CD14-positive monocyte (primary cell): Measurements from ENCODE around the gene TMEM214. TPM values are rescaled to one million over a fixed set of nuclear protein-coding genes. Genes with fewer than 3 reads are reported as not detected.

Source experiments
- DNase-seq, 3 donors: peaks; one replicate each; pipeline ENCODE4 v3.0.0-alpha.2; 2011 to 2022
- H2AFZ ChIP-seq: 2 replicates; pipeline ENCODE4 v1.6.0; 2012; ENCODE audit warnings: mild to moderate bottlenecking, low read depth, low read length, inconsistent platforms; ENCODE audit not compliant: insufficient read depth, poor library complexity, severe bottlenecking
- H3K27ac ChIP-seq, 2 donors: 1 replicate in 1 of 2; 2 replicates in 1 of 2; pipeline ENCODE4 v1.5.1; 2012 to 2013; ENCODE audit warnings: low read length in 2 of 2, control low read depth in 1 of 2, inconsistent platforms in 1 of 2, low read depth in 1 of 2, mild to moderate bottlenecking in 1 of 2
- H3K27me3 ChIP-seq, 2 donors: one replicate each; pipeline versions ENCODE4 v1.6.0 to v1.6.1; 2011 to 2013; ENCODE audit warnings: low read length in 2 of 2; ENCODE audit not compliant: control insufficient read depth in 2 of 2, insufficient read depth in 2 of 2
- H3K36me3 ChIP-seq, 2 donors: replicated peaks in 1 of 2; 1 replicate in 1 of 2; 2 replicates in 1 of 2; pipeline versions ENCODE4 v1.5.1 to v1.6.1; 2012 to 2013; ENCODE audit warnings: low read length in 2 of 2, control low read depth in 1 of 2, inconsistent platforms in 1 of 2, mild to moderate bottlenecking in 1 of 2; ENCODE audit not compliant: insufficient read depth in 2 of 2, control insufficient read depth in 1 of 2
- H3K4me1 ChIP-seq, 2 donors: 1 replicate in 1 of 2; 2 replicates in 1 of 2; pipeline versions ENCODE4 v1.5.1 to v1.6.1; 2012 to 2013; ENCODE audit warnings: low read length in 2 of 2, control low read depth in 1 of 2, inconsistent platforms in 1 of 2, mild to moderate bottlenecking in 1 of 2, moderate library complexity in 1 of 2; ENCODE audit not compliant: insufficient read depth in 2 of 2, control insufficient read depth in 1 of 2
- H3K4me2 ChIP-seq: replicated peaks from 2 replicates; pipeline ENCODE3; 2012; ENCODE audit warnings: low read length, moderate library complexity, mild to moderate bottlenecking; ENCODE audit not compliant: poor library complexity, severe bottlenecking; ENCODE audit errors: extremely low read depth
- H3K4me3 ChIP-seq, 3 experiments: fragments of 200-600 bp in 1 of 3; sonication (generic) in 1 of 3; replicated peaks in 1 of 3; 1 replicate in 2 of 3; 2 replicates in 1 of 3; pipeline ENCODE4 v1.5.1; 2011 to 2013; ENCODE audit warnings: low read length in 3 of 3, mild to moderate bottlenecking in 3 of 3, control low read depth in 2 of 3, low read depth in 2 of 3, inconsistent platforms in 1 of 3, moderate library complexity in 1 of 3
- H3K79me2 ChIP-seq: 2 replicates; pipeline ENCODE4 v1.6.0; 2012; ENCODE audit warnings: mild to moderate bottlenecking, control low read depth, inconsistent platforms, low read length, moderate library complexity; ENCODE audit not compliant: insufficient read depth
- H3K9ac ChIP-seq: 2 replicates; pipeline ENCODE4 v1.6.0; 2017; ENCODE audit warnings: low read length, mild to moderate bottlenecking; ENCODE audit not compliant: insufficient read depth, poor library complexity, severe bottlenecking
- H3K9me3 ChIP-seq, 2 donors: replicated peaks in 1 of 2; 1 replicate in 1 of 2; 2 replicates in 1 of 2; pipeline versions ENCODE4 v1.5.1 to v1.6.1; 2012 to 2013; ENCODE audit warnings: low read length in 2 of 2, control low read depth in 1 of 2; ENCODE audit not compliant: control insufficient read depth in 1 of 2, insufficient read depth in 1 of 2
- H4K20me1 ChIP-seq: 2 replicates; pipeline ENCODE4 v1.6.0; 2012; ENCODE audit warnings: mild to moderate bottlenecking, low read length, control low read depth, moderate library complexity; ENCODE audit not compliant: insufficient read depth
- H3K27ac Mint-ChIP-seq, 7 donors: one replicate each; pipeline ENCODE4 v1.8.0; 2020; ENCODE audit warnings: mild to moderate bottlenecking in 7 of 7, mixed read lengths in 7 of 7, moderate library complexity in 6 of 7, inconsistent platforms in 2 of 7
- H3K27me3 Mint-ChIP-seq, 3 donors: one replicate each; pipeline ENCODE4 v1.8.0; 2021 to 2022; ENCODE audit warnings: low read depth in 3 of 3, mild to moderate bottlenecking in 3 of 3, mixed read lengths in 3 of 3, moderate library complexity in 3 of 3, inconsistent platforms in 1 of 3
- H3K36me3 Mint-ChIP-seq, 2 donors: one replicate each; pipeline ENCODE4 v1.8.0; 2020; ENCODE audit warnings: mixed read lengths in 2 of 2, inconsistent platforms in 1 of 2, mild to moderate bottlenecking in 1 of 2
- H3K4me1 Mint-ChIP-seq: one replicate; pipeline ENCODE4 v1.8.0; 2020; ENCODE audit warnings: mild to moderate bottlenecking, mixed read lengths
- H3K4me3 Mint-ChIP-seq, 2 donors: one replicate each; pipeline ENCODE4 v1.8.0; 2020; ENCODE audit warnings: mild to moderate bottlenecking in 2 of 2, mixed read lengths in 2 of 2, moderate library complexity in 1 of 2
- H3K9me3 Mint-ChIP-seq, 7 donors: one replicate each; pipeline ENCODE4 v1.8.0; 2020 to 2022; ENCODE audit warnings: mixed read lengths in 7 of 7, mild to moderate bottlenecking in 6 of 7, moderate library complexity in 6 of 7, inconsistent platforms in 2 of 7
- CTCF ChIP-seq: fragments of 200-600 bp; IDR thresholded peaks from one replicate; pipeline ENCODE4 v1.8.0; 2022; ENCODE audit warnings: antibody characterized with exemption, mild to moderate bottlenecking
- WGBS: methylation state at CpG from one replicate; pipeline ENCODE4 v1.1.5; 2013; ENCODE audit warnings: missing lambda C conversion rate; ENCODE audit not compliant: insufficient coverage; 5-methylcytosine and 5-hydroxymethylcytosine counted together
- intact Hi-C, 2 donors: fragments of 100-400 bp; cut with micrococcal nuclease; formaldehyde crosslinking; loops; one replicate each; pipeline versions ENCODE4 v1.15.0 to v1.15.1; 2023
- polyA plus RNA-seq, 3 donors: library from polyadenylated mRNA; depleted of rRNA in 1 of 3; unstranded in 2 of 3; stranded (reverse) in 1 of 3; fragments of 300-500 nt in 2 of 3; fragments of >200 nt in 1 of 3; fragmentation: Illumina TruSeq in 2 of 3; gene quantifications; 1 replicate in 2 of 3; 2 replicates in 1 of 3; pipeline ENCODE4 v1.2.3, GENCODE V29; 2012 to 2021

The TMEM214 gene
- polyA plus RNA-seq, 3 donors, result 18.3 to 61.7 (median 26.9) TPM

- Mint-ChIP-seq H3K4me3 (no peak overlapping the region), H3K27me3 (peaks cover 0 to 2% (median 0%) of the 10 kb centered on the region in 3 donors), H3K36me3 (peaks cover 31 to 53% of the 10 kb centered on the region in 2 donors), H3K9me3 (no peaks in the 10 kb centered on the region), H3K27ac (no peak overlapping the region), H3K4me1 (peaks cover 13% of the 10 kb centered on the region)
- Histone ChIP-seq H4K20me1 (no peaks in the 10 kb centered on the region), H3K79me2 (no peaks in the 10 kb centered on the region), H3K4me1 (peaks cover 4 to 5% of the 10 kb centered on the region in 2 donors), H3K27ac (no peak overlapping the region), H3K27me3 (no peaks in the 10 kb centered on the region), H3K36me3 (peaks cover 6 to 59% of the 10 kb centered on the region in 2 donors), H3K9ac (no peak overlapping the region), H3K4me3 (no peak overlapping the region), H2AFZ (no peak overlapping the region), H3K4me2 (no peak overlapping the region), H3K9me3 (no peaks in the 10 kb centered on the region)
- DNase-seq, result no peak
- intact Hi-C loops, result no loop called here
- 91% methylated on average over 6 of the region's 10 CpGs for WGBS
- TF ChIP-seq CTCF, result no peak
These were observed 5.5 kb upstream of the TMEM214 start for GRCh38 chr2:27027211-27027651.

GRCh38 chr2:27029051-27029450 lies 3.7 kb upstream of the TMEM214 start:
- TF ChIP-seq CTCF, result no peak
- peaks cover 6% of the 10 kb centered on the region for H4K20me1 ChIP-seq
- WGBS, result 100% methylated on average over 2 of the region's 2 CpGs
- no peak overlapping the region for H3K9ac ChIP-seq
- no peaks in the 10 kb centered on the region for H3K9me3 Mint-ChIP-seq
- H3K4me1 Mint-ChIP-seq, result peaks cover 23% of the 10 kb centered on the region
- no peaks in the 10 kb centered on the region for H3K27me3 ChIP-seq
- peaks cover 16 to 19% of the 10 kb centered on the region in 2 donors for H3K4me1 ChIP-seq
- H3K4me2 ChIP-seq, result no peak overlapping the region
- peaks cover 25 to 42% of the 10 kb centered on the region in 2 donors for H3K36me3 Mint-ChIP-seq
- H3K27ac ChIP-seq, result no peak overlapping the region
- H3K27ac Mint-ChIP-seq, result peak overlapping the region in 1 of 7 donors; percentile 69
- intact Hi-C loops, result no loop called here
- H3K36me3 ChIP-seq, result peaks cover 4 to 46% of the 10 kb centered on the region in 2 donors
- no peak overlapping the region for H3K4me3 Mint-ChIP-seq
- no peaks in the 10 kb centered on the region for H3K27me3 Mint-ChIP-seq
- no peak for DNase-seq
- H3K9me3 ChIP-seq, result no peaks in the 10 kb centered on the region
- peaks cover 17% of the 10 kb centered on the region for H3K79me2 ChIP-seq
- H3K4me3 ChIP-seq, result no peak overlapping the region
- no peak overlapping the region for H2AFZ ChIP-seq
